GM21381 (cell line): ENCODE results near the gene PBX4.

Experiments used
- ATAC-seq: cut with Tn5 transposase; IDR thresholded peaks from one replicate; pipeline ENCODE4 v1.9.1; 2021; ENCODE audit warnings: mild to moderate bottlenecking, moderate library complexity; ENCODE audit not compliant: unreplicated experiment

PBX4 gene

GRCh38 chr19:19592690-19593089 is 25.8 kb downstream of the PBX4 start:
- ATAC-seq: no peak

GRCh38 chr19:19591133-19591825 is 27.2 kb downstream of the PBX4 start:
- peak; percentile 60 for ATAC-seq

GRCh38 chr19:19588546-19588945 is 29.9 kb downstream of the PBX4 start:
- ATAC-seq: no peak

- ATAC-seq: no peak
Observed at GRCh38 chr19:19587771-19588170, 30.7 kb downstream of the PBX4 start.

- no peak for ATAC-seq
Observed at GRCh38 chr19:19584356-19584755, 34.1 kb downstream of the PBX4 start.

GRCh38 chr19:19582471-19582870 is 36.0 kb downstream of the PBX4 start:
- ATAC-seq: no peak

GRCh38 chr19:19581391-19581790 is 37.1 kb downstream of the PBX4 start:
- no peak for ATAC-seq

GRCh38 chr19:19580418-19580817 is 38.1 kb downstream of the PBX4 start:
- no peak for ATAC-seq

GRCh38 chr19:19579533-19580361 is 38.7 kb downstream of the PBX4 start:
- no peak for ATAC-seq

GRCh38 chr19:19578252-19578651 is 40.2 kb downstream of the PBX4 start:
- ATAC-seq: no peak

GRCh38 chr19:19575411-19575810 is 43.1 kb downstream of the PBX4 start:
- no peak for ATAC-seq

GRCh38 chr19:19571071-19571786 is 47.3 kb downstream of the PBX4 start:
- no peak for ATAC-seq

- ATAC-seq: no peak
Observed at GRCh38 chr19:19570571-19570970, 47.9 kb downstream of the PBX4 start.

GRCh38 chr19:19568802-19569756 is 49.4 kb downstream of the PBX4 start:
- no peak for ATAC-seq

GRCh38 chr19:19567391-19567790 is 51.1 kb downstream of the PBX4 start:
- no peak for ATAC-seq

- no peak for ATAC-seq
Observed at GRCh38 chr19:19566306-19566705, 52.2 kb downstream of the PBX4 start.

GRCh38 chr19:19563348-19563848 is 55.1 kb downstream of the PBX4 start:
- no peak for ATAC-seq

- no peak for ATAC-seq
Observed at GRCh38 chr19:19562665-19563347, 55.7 kb downstream of the PBX4 start.

GRCh38 chr19:19561946-19562664 is 56.4 kb downstream of the PBX4 start:
- no peak for ATAC-seq
